GM12878 (cell line): ENCODE measurements around the gene ABCC1.

ENCODE experiments used
- MTA3 ChIP-seq: IDR thresholded peaks from 2 replicates; pipeline ENCODE4 v1.6.1; 2012; ENCODE audit warnings: low read length, inconsistent platforms, borderline replicate concordance
- TF ChIP-seq, protein P1 (sequence below), 3 experiments: IDR thresholded peaks in 2 of 3; conservative IDR thresholded peaks in 1 of 3; 2 replicates each; pipeline ENCODE4 v1.5.1; 2011; ENCODE audit warnings: low read depth in 3 of 3, low read length in 3 of 3, mild to moderate bottlenecking in 3 of 3, control low read depth in 2 of 3, moderate library complexity in 2 of 3, inconsistent platforms in 1 of 3, mixed read lengths in 1 of 3; ENCODE audit not compliant: control insufficient read depth in 2 of 3, insufficient read depth in 1 of 3; ENCODE audit errors: extremely low read depth in 1 of 3

DNA sequence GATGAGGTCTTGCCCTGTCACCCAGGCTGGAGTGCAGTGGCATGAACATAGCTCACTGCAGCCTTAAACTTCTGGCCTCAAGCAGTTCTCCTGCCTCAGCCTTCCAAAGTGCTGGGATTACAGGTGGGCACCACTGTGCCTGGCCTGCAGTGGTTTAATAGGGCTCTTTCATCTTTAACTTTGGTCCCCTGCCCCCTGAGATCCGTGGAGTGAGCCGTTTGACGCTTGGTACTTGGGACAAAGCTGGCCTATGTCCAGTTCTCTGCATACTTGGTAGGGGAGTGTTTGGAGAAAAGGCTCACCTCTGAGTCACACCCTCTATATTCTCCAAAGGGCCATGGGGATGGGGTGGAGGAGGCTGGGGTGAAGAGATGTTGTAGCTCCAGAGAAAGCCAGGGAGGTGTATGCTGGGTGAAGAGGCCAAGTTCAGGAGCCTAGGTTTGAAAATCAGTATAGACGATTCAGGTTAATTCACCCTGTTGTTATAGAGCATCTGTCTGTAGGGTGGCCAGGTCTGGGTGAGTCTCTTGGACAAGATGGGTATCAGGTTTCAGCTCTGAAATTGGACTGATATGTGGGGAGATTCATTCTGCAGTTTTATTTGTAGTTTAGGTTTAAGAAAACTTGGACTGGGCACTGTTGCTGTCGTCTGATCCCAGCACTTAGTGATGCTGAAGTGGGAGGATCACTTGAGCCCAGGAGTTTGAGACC is 17.6 kb downstream of the ABCC1 start:
- no peak for TF ChIP-seq MTA3
- TF ChIP-seq, protein P1, sequence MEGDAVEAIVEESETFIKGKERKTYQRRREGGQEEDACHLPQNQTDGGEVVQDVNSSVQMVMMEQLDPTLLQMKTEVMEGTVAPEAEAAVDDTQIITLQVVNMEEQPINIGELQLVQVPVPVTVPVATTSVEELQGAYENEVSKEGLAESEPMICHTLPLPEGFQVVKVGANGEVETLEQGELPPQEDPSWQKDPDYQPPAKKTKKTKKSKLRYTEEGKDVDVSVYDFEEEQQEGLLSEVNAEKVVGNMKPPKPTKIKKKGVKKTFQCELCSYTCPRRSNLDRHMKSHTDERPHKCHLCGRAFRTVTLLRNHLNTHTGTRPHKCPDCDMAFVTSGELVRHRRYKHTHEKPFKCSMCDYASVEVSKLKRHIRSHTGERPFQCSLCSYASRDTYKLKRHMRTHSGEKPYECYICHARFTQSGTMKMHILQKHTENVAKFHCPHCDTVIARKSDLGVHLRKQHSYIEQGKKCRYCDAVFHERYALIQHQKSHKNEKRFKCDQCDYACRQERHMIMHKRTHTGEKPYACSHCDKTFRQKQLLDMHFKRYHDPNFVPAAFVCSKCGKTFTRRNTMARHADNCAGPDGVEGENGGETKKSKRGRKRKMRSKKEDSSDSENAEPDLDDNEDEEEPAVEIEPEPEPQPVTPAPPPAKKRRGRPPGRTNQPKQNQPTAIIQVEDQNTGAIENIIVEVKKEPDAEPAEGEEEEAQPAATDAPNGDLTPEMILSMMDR (IDR thresholded peaks at IDR 0.05 in 2 of 3, conservative IDR thresholded peaks at IDR 0.05 in 1 of 3; ENCODE audit: control insufficient read depth in 2 of 3, extremely low read depth in 1 of 3, insufficient read depth in 1 of 3, low read depth in 3 of 3, low read length in 3 of 3): no peak
